ENCODE measurements around the gene KIT.

KIT gene

GRCh38 chr4:54708339-54709279, 50.9 kb downstream of the KIT start:
- no peak for DNase-seq

GRCh38 chr4:54709400-54709799, 51.6 kb downstream of the KIT start:
- no peak for DNase-seq

- DNase-seq: no peak
Measured at GRCh38 chr4:54712206-54712605, 54.4 kb downstream of the KIT start.

- no peak for DNase-seq
Measured at GRCh38 chr4:54714631-54715030, 56.9 kb downstream of the KIT start.

GRCh38 chr4:54716478-54717065, 58.8 kb downstream of the KIT start:
- DNase-seq: no peak

GRCh38 chr4:54717694-54718093, 59.9 kb downstream of the KIT start:
- DNase-seq: no peak

GRCh38 chr4:54719378-54719777, 61.6 kb downstream of the KIT start:
- no peak for DNase-seq

- DNase-seq: no peak
Measured at GRCh38 chr4:54723220-54723619, 65.5 kb downstream of the KIT start.

- no peak for DNase-seq
Measured at GRCh38 chr4:54723820-54724219, 66.1 kb downstream of the KIT start.

GRCh38 chr4:54726907-54727306, 69.2 kb downstream of the KIT start:
- no peak for DNase-seq

- no peak for DNase-seq
Measured at GRCh38 chr4:54727346-54727745, 69.6 kb downstream of the KIT start.

- no peak for DNase-seq
Measured at GRCh38 chr4:54728368-54728767, 70.6 kb downstream of the KIT start.

- no peak for DNase-seq
Measured at GRCh38 chr4:54729256-54729655, 71.5 kb downstream of the KIT start.

- no peak for DNase-seq
Measured at GRCh38 chr4:54730581-54730980, 72.8 kb downstream of the KIT start.

- DNase-seq: no peak
Measured at GRCh38 chr4:54731552-54731951, 73.8 kb downstream of the KIT start.

- no peak for DNase-seq
Measured at GRCh38 chr4:54731976-54732375, 74.2 kb downstream of the KIT start.

- no peak for DNase-seq
Measured at GRCh38 chr4:54737421-54737820, 79.7 kb downstream of the KIT start.

- no peak for DNase-seq
Measured at GRCh38 chr4:54741202-54741601, 83.4 kb downstream of the KIT start.

GRCh38 chr4:54742636-54743399, 85.1 kb downstream of the KIT start:
- no peak for DNase-seq

- no peak for DNase-seq
Measured at GRCh38 chr4:54743562-54743961, 85.8 kb downstream of the KIT start.

GRCh38 chr4:54744487-54744886, 86.7 kb downstream of the KIT start:
- DNase-seq: no peak

- no peak for DNase-seq
Measured at GRCh38 chr4:54745031-54745770, 87.4 kb downstream of the KIT start.

GRCh38 chr4:54746218-54746617, 88.5 kb downstream of the KIT start:
- DNase-seq: no peak
